ENCODE measurements around the gene POLN.

The POLN gene

DNA sequence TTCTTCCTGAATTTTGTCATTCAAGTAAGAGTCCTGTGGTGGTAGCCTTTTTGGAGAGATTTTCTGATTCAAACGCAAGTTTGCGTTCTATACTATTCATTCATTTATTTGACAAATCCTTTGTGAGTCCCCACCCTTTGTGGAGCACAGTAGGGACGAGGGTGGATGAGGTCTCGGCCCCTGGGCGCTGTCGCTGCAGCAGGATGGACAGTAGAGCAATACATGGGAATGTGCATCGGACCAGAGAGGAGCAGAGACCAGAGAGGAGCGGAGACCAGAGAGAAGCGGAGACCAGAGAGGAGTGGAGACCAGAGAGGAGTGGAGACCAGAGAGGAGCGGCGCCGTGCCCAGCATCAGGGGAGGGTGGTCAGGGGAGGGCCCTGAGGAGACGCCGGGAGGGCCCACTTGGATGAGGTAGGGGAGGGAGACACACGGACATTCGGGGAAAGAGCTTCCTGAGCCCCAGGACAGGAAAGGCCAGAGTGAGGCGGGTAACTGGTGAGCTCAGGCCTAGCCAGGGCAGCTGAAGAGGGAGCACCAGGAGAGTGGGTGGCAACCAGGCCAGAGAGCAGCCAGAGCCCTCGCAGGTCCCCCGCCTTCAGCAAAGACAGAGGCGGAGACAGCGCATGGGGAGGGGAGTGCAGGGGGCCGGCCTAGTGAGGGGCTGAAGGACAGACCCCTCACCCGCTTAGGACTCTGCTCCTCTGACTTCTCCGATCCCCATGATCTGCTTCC lies 115.4 kb downstream of the POLN start:
- TF ChIP-seq, protein P1, sequence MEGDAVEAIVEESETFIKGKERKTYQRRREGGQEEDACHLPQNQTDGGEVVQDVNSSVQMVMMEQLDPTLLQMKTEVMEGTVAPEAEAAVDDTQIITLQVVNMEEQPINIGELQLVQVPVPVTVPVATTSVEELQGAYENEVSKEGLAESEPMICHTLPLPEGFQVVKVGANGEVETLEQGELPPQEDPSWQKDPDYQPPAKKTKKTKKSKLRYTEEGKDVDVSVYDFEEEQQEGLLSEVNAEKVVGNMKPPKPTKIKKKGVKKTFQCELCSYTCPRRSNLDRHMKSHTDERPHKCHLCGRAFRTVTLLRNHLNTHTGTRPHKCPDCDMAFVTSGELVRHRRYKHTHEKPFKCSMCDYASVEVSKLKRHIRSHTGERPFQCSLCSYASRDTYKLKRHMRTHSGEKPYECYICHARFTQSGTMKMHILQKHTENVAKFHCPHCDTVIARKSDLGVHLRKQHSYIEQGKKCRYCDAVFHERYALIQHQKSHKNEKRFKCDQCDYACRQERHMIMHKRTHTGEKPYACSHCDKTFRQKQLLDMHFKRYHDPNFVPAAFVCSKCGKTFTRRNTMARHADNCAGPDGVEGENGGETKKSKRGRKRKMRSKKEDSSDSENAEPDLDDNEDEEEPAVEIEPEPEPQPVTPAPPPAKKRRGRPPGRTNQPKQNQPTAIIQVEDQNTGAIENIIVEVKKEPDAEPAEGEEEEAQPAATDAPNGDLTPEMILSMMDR (IDR thresholded peaks at IDR 0.05; ENCODE audit: extremely low read depth, missing control alignments) = no peak
- DNase-seq (ENCODE audit: low spot score) = no peak

DNA sequence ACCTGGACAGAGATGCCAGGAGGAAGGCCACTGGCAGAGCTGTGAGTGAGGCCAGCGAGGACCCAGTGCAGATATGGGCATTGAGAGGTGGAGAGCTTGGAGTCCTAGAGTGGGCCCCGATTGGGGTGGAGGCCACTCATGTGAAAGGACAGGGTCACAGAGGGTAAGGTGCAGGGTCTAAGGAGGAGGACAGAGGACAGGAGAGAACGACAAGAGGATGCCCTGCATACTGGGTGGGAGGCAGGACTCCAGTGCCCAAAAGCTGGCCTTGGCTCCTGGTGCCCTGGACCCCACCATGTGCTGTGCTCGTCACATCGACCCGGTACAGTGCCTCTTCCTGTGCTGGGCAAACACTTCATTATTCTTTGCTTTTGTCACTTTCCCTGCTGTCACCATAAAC lies 116.1 kb downstream of the POLN start:
- no peak for DNase-seq (ENCODE audit: low spot score)
- TF ChIP-seq, protein P1 (IDR thresholded peaks at IDR 0.05; ENCODE audit: extremely low read depth, missing control alignments) = no peak

DNA sequence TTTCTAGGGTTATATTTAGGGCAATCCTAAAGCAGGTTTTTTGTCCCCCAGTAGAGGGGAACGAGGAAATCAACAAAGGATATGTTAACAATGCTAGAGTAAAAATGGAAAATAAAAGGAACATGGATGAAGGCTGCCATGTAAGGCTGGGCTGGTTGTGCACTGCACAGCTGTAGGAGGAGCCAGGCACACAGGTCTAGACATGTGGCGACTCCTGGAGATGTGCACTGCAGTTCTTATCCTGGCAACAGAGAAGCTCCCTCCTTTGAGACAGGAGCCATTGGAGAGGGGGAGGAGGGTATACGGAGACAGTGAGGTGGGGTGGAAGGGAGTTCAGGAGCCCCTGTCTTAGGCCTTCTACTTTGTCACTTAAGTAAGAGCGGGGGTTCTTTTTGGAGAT lies 116.9 kb downstream of the POLN start:
- no peak for DNase-seq (ENCODE audit: low spot score)
- TF ChIP-seq, protein P1 (IDR thresholded peaks at IDR 0.05; ENCODE audit: extremely low read depth, missing control alignments) = no peak

DNA sequence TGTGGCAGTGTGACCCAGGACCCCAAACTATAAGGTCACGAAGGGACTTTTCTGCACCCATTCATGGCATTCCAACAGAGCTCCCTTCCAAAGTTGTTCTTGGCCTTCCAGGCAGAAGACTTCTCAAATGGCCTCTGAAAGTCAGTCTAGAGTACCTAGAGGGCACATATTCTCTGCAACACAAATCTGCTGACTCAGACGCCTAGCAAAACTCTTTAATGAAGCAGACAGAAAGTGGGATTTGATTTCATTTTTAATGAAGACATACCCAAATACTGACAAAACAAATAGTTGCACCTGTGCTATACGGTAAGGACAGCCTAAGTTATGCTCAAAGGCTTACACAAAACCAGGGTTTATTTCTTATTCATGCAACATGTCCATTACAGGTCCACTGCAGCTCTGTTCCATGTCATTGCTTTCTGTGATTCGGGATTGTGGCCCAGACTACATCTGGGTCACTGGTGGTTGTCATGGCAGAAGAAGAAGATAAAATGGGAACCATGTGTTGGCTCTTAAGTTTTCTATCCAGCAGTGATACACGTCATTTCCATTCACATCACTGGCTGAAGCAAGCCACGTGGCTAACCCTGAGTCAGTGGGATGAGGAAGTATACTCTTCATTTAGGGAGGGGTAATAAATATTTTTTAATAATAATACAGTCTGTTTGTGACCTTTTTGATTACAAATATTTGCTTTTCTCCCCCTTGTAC lies 125.1 kb downstream of the POLN start:
- TF ChIP-seq, protein P1 (IDR thresholded peaks at IDR 0.05; ENCODE audit: extremely low read depth, missing control alignments) = no peak
- DNase-seq (ENCODE audit: low spot score) = no peak

DNA sequence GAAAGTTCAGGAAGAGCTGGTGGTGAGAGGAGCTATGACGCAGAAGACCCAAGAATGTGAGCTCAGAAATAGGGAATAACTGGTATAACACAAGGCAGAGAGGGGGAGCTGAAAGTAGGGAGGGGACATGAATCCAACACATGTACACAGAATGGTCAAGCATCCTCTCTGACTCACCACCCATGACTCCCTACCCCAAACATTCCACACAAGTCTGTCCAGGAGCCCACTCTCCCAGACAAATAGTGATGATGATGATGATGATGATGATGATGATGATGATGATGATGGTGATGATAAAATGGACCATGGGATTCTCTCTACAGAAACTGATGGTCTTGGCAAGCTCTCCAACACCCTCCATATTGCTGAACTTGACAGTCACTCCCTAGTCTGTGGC lies 136.4 kb downstream of the POLN start:
- DNase-seq (ENCODE audit: low spot score) = no peak
- TF ChIP-seq, protein P1 (IDR thresholded peaks at IDR 0.05; ENCODE audit: extremely low read depth, missing control alignments) = no peak

DNA sequence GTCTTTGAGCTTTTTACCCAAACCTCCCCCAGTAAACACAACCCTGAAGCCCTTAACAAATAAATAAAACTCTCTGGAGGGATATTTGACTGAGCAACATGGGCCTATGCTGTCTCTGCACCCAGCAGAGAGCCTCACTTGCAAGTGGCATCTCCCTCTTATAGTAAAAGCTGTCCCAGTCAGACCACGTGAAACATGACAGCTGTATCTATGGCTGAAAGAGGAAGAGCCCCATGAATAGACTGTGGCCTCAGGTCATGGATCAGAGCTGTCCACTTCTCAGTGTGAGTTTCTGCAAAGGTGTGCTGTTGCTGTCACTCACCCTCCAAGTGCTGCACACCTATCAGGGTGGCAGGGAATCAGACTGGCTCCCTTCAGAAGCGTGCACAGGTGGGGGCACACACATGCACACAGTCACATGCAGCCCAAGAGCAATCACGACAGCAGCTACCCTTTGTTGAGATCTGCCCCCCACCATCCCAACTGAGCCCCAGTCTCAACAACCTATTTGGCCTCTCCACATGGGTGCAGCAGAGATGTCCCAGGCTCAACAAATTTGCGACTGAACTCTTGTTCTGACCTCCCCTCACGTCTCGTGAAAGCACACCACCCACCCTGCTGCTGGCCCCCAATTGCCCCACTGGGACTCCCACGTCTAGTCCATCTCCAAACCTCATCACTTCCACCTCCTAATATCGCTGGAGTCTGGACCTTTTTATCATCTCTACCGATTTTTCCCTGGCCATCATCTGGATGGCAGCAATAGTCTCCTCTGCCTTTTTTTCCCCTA lies 137.2 kb downstream of the POLN start:
- no peak for DNase-seq (ENCODE audit: low spot score)
- TF ChIP-seq, protein P1 (IDR thresholded peaks at IDR 0.05; ENCODE audit: extremely low read depth, missing control alignments) = no peak
